ENCODE results near the gene PRAMEF7. TPM values are rescaled to one million over a fixed set of nuclear protein-coding genes. Genes with fewer than 3 reads are reported as not detected.
"Not testable (repeated sequence)": the region's sequence is repeated elsewhere in the genome, so short reads cannot be mapped to it uniquely, and the experiment has no call there.

The PRAMEF7 gene
- not detected in 2 replicates for total RNA-seq

DNA sequence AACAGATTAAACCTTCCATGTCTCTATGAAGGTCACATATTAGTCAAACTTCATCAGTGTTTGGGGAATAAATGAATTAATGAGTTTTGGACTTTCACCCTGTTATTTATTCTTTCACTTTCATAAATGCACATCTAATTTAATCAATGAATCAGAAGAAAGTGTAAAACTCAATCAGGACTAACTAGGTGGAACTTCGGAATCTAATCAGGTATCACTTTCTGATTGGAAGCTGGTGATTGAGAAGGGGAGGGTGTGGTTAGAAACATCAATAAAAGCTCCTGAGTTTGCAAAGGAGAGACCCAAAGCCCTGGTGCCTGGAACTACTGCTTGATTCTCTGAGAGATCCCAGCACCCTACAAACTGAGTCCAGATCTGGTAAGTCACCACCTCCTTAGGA lies at the start of gene PRAMEF7:
TSS of gene PRAMEF7 (plus strand) at position 301 of the 400 bp plus-strand sequence. CDS start 1,083 bp downstream, outside the sequence.
- H3K4me3 ChIP-seq (ENCODE audit: low read depth, low read length); DNase-seq (ENCODE audit: low read depth): not testable (repeated sequence)

DNA sequence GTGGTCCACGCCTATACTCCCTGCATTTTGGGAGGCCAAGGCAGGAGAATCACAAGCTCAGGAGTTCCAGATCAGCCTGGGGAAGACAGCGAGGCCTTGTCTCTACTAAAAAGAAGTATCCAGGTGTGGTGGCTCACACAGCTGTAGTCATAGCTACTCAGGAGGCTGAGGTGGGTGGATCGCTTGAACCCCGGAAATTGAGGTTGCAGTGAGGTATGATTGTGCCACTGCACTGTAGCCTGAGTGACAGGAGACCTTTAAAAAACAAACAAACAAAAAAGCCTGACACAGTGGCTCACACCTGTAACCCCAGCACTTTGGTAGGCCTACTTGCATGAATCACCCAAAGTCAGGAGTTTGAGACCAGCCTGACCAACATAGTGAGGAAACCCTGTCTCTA lies 38.0 kb upstream of the PRAMEF7 start:
- not testable (repeated sequence) for H3K4me3 ChIP-seq (ENCODE audit: low read depth, low read length); DNase-seq (ENCODE audit: low read depth)

DNA sequence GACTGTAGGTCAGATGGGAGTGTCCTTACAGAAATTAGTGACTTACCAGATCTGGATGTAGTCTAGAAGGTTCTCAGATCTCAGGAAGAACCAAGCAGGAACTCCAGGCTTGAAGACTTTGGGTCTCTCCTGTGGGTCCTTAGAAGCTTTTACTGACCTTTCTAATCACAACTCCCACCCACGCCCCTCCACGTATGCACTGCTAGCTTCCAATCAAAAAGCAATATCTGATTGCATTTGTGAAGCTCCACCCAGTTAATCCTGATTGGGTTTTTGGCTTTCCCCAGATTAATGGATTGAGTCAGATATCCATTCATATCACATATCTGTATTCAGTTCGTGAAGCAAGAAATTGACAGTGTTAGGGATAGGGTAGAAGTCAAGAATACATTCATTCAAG lies 30.3 kb upstream of the PRAMEF7 start, which contains the start of gene PRAMEF4:
TSS of gene PRAMEF4 (minus strand) at position 101 of the 400 bp plus-strand sequence. CDS start 2,807 bp downstream, outside the sequence.
- not testable (repeated sequence) for DNase-seq (ENCODE audit: low read depth); H3K4me3 ChIP-seq (ENCODE audit: low read depth, low read length)

DNA sequence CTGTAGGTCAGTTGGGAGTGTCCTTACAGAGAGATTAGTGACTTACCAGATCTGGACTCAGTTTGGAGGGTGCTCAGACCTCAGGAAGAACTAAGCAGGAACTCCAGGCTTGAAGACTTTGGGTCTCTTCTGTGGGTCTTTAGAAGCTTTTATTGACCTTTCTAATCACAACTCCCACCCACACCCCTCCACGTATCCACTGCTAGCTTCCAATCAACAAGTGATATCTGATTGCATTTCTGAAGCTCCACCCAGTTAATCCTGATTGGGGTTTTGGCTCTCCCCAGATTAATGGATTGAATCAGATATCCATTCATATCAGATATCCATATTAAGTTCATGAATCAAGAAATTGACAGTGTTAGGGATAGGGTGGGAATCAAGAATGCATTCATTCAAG lies 18.2 kb upstream of the PRAMEF7 start, which contains the start of gene PRAMEF10:
TSS of gene PRAMEF10 (minus strand) at position 101 of the 400 bp plus-strand sequence. CDS start 2,423 bp downstream, outside the sequence.
- not testable (repeated sequence) for DNase-seq (ENCODE audit: low read depth); H3K4me3 ChIP-seq (ENCODE audit: low read depth, low read length)

DNA sequence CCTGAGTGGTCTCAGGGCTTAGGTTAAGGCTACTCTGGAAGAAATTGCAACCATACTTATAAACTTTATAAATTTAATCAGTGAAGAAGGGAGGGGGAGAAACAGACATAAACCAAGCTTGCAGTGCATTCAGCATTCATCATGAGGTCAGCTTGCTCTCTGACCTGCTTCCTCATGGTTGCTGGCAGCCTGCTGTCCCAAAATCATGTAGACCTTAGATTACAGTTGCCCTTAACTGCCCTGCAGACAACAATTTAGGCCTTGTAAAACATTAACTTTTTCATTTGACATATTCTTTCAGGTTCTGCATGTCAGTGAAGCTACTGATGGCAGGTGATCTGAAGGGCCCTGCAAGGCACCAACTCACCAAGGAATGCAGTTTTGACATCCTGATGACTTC lies 17.2 kb upstream of the PRAMEF7 start:
- not testable (repeated sequence) for H3K4me3 ChIP-seq (ENCODE audit: low read depth, low read length); DNase-seq (ENCODE audit: low read depth)

DNA sequence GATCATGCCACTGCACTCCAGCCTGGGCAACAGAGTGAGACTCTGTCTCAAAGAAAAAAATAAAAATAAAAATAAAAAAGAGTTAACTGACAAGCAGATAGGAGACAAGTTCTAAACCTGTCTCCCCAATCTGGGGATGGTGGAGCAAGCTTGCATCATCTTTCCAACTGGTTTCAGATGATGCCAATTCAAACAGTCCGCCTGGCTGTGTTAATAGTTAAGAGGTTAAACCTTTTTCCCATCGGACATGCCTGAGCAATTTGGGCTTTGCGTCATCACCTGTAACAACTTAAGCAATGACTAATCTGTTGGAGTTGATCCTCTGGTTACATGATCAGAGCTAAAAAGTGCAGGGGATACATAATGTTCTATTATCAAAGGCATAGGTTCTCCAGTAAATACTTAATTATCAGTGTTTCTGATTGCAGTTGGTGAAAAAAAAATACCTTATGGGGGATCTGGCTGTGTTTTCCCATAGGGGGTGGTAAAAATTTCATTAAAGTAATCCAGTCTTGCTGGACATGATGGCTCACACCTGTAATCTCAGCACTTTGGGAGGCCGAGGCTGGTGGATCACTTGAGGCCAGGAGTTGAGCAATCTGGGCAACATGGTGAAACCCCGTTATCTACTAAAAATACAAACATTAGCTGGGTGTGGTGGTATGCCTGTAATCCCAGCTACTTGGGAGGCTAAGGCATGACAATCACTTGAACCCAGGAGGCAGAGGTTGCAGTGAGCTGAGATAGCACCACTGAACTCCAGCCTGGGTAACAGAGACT lies 12.4 kb upstream of the PRAMEF7 start:
- H3K4me3 ChIP-seq (ENCODE audit: low read depth, low read length); DNase-seq (ENCODE audit: low read depth): not testable (repeated sequence)

DNA sequence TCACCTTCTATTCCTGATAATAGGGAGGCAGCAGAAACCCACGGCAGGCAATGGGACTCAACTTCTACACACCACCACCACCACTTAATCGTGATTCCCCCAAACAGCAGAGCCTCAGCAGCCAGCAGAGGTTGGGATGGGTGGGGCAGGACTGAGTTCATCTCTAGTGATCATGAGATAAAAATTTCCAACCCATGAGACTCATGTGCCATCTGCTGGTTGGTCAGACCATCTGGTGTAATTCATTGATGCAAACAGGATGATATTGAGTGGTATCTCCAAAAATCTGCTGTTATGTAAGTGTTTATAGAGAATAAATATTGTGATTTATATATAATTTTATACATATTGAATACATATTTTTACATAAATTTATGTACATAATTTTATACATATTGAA lies 5.3 kb downstream of the PRAMEF7 start:
- DNase-seq (ENCODE audit: low read depth); H3K4me3 ChIP-seq (ENCODE audit: low read depth, low read length): not testable (repeated sequence)
- TF ChIP-seq, protein P1, sequence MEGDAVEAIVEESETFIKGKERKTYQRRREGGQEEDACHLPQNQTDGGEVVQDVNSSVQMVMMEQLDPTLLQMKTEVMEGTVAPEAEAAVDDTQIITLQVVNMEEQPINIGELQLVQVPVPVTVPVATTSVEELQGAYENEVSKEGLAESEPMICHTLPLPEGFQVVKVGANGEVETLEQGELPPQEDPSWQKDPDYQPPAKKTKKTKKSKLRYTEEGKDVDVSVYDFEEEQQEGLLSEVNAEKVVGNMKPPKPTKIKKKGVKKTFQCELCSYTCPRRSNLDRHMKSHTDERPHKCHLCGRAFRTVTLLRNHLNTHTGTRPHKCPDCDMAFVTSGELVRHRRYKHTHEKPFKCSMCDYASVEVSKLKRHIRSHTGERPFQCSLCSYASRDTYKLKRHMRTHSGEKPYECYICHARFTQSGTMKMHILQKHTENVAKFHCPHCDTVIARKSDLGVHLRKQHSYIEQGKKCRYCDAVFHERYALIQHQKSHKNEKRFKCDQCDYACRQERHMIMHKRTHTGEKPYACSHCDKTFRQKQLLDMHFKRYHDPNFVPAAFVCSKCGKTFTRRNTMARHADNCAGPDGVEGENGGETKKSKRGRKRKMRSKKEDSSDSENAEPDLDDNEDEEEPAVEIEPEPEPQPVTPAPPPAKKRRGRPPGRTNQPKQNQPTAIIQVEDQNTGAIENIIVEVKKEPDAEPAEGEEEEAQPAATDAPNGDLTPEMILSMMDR (conservative IDR thresholded peaks at IDR 0.05; ENCODE audit: low read depth, low read length), result peak; percentile 9

DNA sequence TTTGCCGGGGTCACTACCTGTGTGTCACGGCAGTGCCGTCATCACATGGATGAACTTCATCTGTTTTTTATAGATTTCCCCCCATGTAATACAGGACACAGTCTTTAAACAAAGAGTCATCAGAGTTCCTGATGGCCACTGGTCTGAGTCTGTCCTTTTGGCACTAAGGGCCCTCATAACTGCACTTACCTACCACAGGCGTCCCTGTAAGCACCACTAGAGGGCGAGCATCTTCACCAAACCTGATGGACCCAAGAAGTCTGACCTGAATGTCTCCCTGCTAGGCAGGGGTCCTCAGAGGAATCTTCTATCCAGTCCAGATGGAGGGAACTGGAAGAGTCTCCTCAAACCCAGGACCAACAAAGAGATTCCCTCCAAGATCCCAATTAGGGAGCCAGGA lies 8.0 kb downstream of the PRAMEF7 start:
- DNase-seq (ENCODE audit: low read depth); H3K4me3 ChIP-seq (ENCODE audit: low read depth, low read length): not testable (repeated sequence)

DNA sequence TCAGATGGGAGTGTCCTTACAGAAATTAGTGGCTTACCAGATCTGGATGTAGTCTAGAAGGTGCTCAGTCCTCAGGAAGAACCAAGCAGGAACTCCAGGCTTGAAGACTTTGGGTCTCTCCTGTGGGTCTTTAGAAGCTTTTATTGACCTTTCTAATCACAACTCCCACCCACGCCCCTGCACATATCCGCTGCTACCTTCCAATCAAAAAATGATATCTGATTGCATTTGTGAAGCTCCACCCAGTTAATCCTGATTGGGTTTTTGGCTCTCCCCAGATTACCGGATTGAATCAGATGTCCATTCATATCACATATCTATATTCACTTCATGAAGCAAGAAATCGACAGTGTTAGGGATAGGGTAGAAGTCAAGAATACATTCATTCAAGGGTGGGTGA lies 31.1 kb downstream of the PRAMEF7 start, which contains the start of gene PRAMEF6:
TSS of gene PRAMEF6 (minus strand) at position 101 of the 400 bp plus-strand sequence. CDS start 5,062 bp downstream, outside the sequence.
- DNase-seq (ENCODE audit: low read depth), result not testable (repeated sequence)

More for the DNA sequence above, 31.1 kb downstream of the PRAMEF7 start, which contains the start of gene PRAMEF6:
- not testable (repeated sequence) for H3K4me3 ChIP-seq (ENCODE audit: low read depth, low read length)

Other genes starting within 250 kb of the PRAMEF7 start
- gene AADACL3, start 200.5 kb upstream of the PRAMEF7 start, total RNA-seq, result not detected in 2 replicates
- gene CFAP107, start 170.4 kb upstream of the PRAMEF7 start, total RNA-seq, result not detected in 2 replicates
- gene PRAMEF12, start 142.9 kb upstream of the PRAMEF7 start, total RNA-seq, result not detected in 2 replicates
- gene PRAMEF1, start 125.2 kb upstream of the PRAMEF7 start, total RNA-seq, result not detected in 2 replicates
- not detected in 2 replicates for gene PRAMEF11, start 85.2 kb upstream of the PRAMEF7 start, total RNA-seq
- not detected in 2 replicates for gene HNRNPCL1, start 67.9 kb upstream of the PRAMEF7 start, total RNA-seq
- not detected in 2 replicates for gene PRAMEF2, start 59.5 kb upstream of the PRAMEF7 start, total RNA-seq
- not detected in 2 replicates for gene PRAMEF4, start 30.4 kb upstream of the PRAMEF7 start, total RNA-seq
- not detected in 2 replicates for gene PRAMEF10, start 18.3 kb upstream of the PRAMEF7 start, total RNA-seq
- not detected in 2 replicates for gene PRAMEF6, start 31.0 kb downstream of the PRAMEF7 start, total RNA-seq
- not detected in 2 replicates for gene PRAMEF27, start 140.0 kb downstream of the PRAMEF7 start, total RNA-seq
- not detected in 2 replicates for gene HNRNPCL3, start 144.2 kb downstream of the PRAMEF7 start, total RNA-seq
- not detected in 2 replicates for gene PRAMEF25, start 154.2 kb downstream of the PRAMEF7 start, total RNA-seq
- gene HNRNPCL2, start 200.2 kb downstream of the PRAMEF7 start, total RNA-seq, result not detected in 2 replicates
- gene PRAMEF26, start 239.4 kb downstream of the PRAMEF7 start, total RNA-seq, result not detected in 2 replicates
- gene HNRNPCL4, start 249.0 kb downstream of the PRAMEF7 start, total RNA-seq, result not detected in 2 replicates